GM12875 (cell line): ENCODE results near the gene ADGRB2.

ENCODE experiments used
- H3K4me3 ChIP-seq: one replicate; pipeline ENCODE4 v1.5.1; 2011; ENCODE audit warnings: low read depth, low read length, control low read depth
- CTCF ChIP-seq: IDR thresholded peaks from 2 replicates; pipeline ENCODE4 v1.5.1; 2011; ENCODE audit warnings: low read depth, mild to moderate bottlenecking, control low read depth, inconsistent platforms, low read length, moderate library complexity, borderline replicate concordance; ENCODE audit not compliant: insufficient read depth

ADGRB2 gene

DNA sequence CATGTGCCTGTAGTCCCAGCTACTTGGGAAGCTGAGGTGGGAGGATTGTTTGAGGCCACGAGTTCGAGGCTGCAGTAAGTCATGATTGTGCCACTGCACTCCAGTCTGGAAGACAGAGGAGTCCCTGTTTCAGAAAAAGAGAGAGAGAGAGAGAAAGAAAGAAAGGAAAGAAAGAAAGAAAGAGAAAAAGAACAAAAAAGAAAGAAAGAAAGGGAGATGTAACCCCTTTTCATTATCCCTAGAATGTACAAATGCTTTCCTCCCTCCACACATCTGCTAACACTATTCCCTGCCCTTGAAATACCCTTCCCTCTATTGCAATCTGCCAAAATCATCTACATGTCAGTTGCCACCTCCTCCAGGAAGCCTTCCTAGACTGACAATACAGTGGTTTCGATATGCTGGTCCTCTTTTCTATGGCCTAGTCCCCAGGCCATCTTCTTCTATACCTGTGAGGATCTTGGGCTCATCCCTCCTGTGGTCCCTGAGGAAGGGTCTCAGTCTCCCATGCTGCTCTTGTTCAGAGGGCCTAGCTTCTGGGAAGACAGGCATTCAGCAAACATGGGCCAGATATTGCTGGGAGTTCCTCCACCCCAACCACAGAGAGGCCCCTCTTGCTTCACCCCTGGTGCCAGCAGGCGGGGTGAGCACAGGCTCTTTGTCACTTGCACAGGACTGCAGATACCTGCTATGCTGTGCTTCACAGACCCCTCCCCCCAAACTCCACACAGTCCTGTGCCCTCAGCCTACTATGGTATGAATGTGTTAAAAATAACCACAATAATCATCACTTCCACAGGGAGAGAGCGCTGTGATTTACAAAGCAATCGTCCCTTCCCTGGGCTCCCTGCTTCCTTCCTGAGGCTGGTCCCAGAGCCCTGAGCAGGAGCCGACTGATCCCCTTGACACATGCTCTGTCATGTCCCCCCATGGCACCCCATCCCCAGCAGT, 14.1 kb downstream of the ADGRB2 start:
- no peak for TF ChIP-seq CTCF
- no peak overlapping the region for H3K4me3 ChIP-seq

- TF ChIP-seq CTCF: no peak
- H3K4me3 ChIP-seq: no peak overlapping the region
Measured at GRCh38 chr1:31748365-31748764, 15.8 kb downstream of the ADGRB2 start.

- TF ChIP-seq CTCF: no peak
- H3K4me3 ChIP-seq: no peak overlapping the region
Measured at GRCh38 chr1:31747304-31747703, 16.8 kb downstream of the ADGRB2 start.

- no peak overlapping the region for H3K4me3 ChIP-seq
- TF ChIP-seq CTCF: no peak
Measured at GRCh38 chr1:31746687-31747086, 17.5 kb downstream of the ADGRB2 start.

GRCh38 chr1:31745946-31746670, 18.0 kb downstream of the ADGRB2 start:
- TF ChIP-seq CTCF: no peak
- H3K4me3 ChIP-seq: no peak overlapping the region

- H3K4me3 ChIP-seq: no peak overlapping the region
- TF ChIP-seq CTCF: peak; percentile 94
Measured at GRCh38 chr1:31745096-31745945, 18.8 kb downstream of the ADGRB2 start.
